Skeletal muscle tissue (tissue), 4 donors: ENCODE data around the gene COG8. TPM values are rescaled to one million over a fixed set of nuclear protein-coding genes. Genes with fewer than 3 reads are reported as not detected.

Experiments used
- H3K27ac ChIP-seq: one replicate; pipeline ENCODE4 v1.7.0; 2013; ENCODE audit warnings: mild to moderate bottlenecking, low read depth, low read length, inconsistent platforms
- H3K27me3 ChIP-seq, 3 donors: one replicate each; pipeline ENCODE4 v1.7.0; 2013; ENCODE audit warnings: low read length in 3 of 3; ENCODE audit not compliant: control insufficient read depth in 3 of 3, insufficient read depth in 3 of 3
- H3K36me3 ChIP-seq, 3 donors: one replicate each; pipeline ENCODE4 v1.7.0; 2013; ENCODE audit warnings: low read length in 3 of 3; ENCODE audit not compliant: control insufficient read depth in 3 of 3, insufficient read depth in 3 of 3
- H3K4me1 ChIP-seq, 3 donors: one replicate each; pipeline ENCODE4 v1.7.0; 2013; ENCODE audit warnings: low read length in 3 of 3, mild to moderate bottlenecking in 3 of 3; ENCODE audit not compliant: control insufficient read depth in 3 of 3, insufficient read depth in 3 of 3
- H3K4me3 ChIP-seq, 3 donors: one replicate each; pipeline ENCODE4 v1.7.0; 2013; ENCODE audit warnings: low read length in 3 of 3
- H3K9ac ChIP-seq, 3 donors: one replicate each; pipeline ENCODE4 v1.7.0; 2013; ENCODE audit warnings: low read length in 3 of 3, mild to moderate bottlenecking in 3 of 3, moderate library complexity in 2 of 3, low read depth in 1 of 3
- H3K9me3 ChIP-seq, 3 donors: one replicate each; pipeline ENCODE4 v1.7.0; 2013; ENCODE audit warnings: low read length in 3 of 3; ENCODE audit not compliant: control insufficient read depth in 3 of 3
- total RNA-seq: library from RNA; depleted of rRNA; stranded (reverse); fragments of >200 nt; gene quantifications from one replicate; pipeline ENCODE4 v1.2.3, GENCODE V29; 2014
- donor health status: Osteomylitis.

The COG8 gene
- total RNA-seq, 1 donor from 2014 or later, result 36.0 TPM

- H3K4me3 ChIP-seq, result no peak overlapping the region
- peaks cover 20 to 52% (median 44%) of the 10 kb centered on the region in 3 donors for H3K4me1 ChIP-seq
- no peak overlapping the region for H3K9ac ChIP-seq
- H3K27ac ChIP-seq, result no peak overlapping the region
- no peaks in the 10 kb centered on the region for H3K27me3 ChIP-seq
- peaks cover 65 to 70% (median 67%) of the 10 kb centered on the region in 3 donors for H3K36me3 ChIP-seq
- H3K9me3 ChIP-seq, result no peaks in the 10 kb centered on the region
These were observed 17.0 kb downstream of the COG8 start for GRCh38 chr16:69322343-69322742.

DNA sequence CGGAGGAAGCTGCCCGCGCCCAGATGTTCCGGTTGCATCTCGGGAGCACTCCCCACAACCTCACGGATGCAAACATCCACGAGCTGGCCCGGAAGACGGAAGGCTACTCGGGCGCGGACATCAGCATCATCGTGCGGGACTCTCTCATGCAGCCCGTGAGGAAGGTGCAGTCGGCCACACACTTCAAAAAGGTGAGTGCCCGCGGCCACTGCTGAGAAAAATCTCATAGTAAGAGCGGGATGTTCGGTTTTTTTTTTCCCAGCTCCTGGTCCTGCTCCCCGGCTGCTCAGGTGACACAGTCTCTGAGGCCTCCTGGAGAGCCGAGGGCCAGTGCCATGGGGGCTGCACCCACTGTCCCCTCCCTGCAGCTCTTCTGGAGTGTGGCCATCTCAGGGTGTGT lies 18.3 kb downstream of the COG8 start:
- Histone ChIP-seq H3K27me3 (no peaks in the 10 kb centered on the region), H3K27ac (no peak overlapping the region), H3K36me3 (peaks cover 75 to 80% (median 77%) of the 10 kb centered on the region in 3 donors), H3K9me3 (no peaks in the 10 kb centered on the region), H3K4me1 (peaks cover 8 to 49% (median 40%) of the 10 kb centered on the region in 3 donors), H3K4me3 (no peak overlapping the region), H3K9ac (no peak overlapping the region)

GRCh38 chr16:69320740-69321073 lies 18.7 kb downstream of the COG8 start:
- H3K9ac ChIP-seq, result no peak overlapping the region
- H3K9me3 ChIP-seq, result no peaks in the 10 kb centered on the region

GRCh38 chr16:69319826-69320739 lies 19.3 kb downstream of the COG8 start:
- no peaks in the 10 kb centered on the region for H3K9me3 ChIP-seq
- H3K36me3 ChIP-seq, result peaks cover 78 to 88% (median 81%) of the 10 kb centered on the region in 3 donors
- no peaks in the 10 kb centered on the region for H3K27me3 ChIP-seq
- peaks cover 2 to 45% (median 34%) of the 10 kb centered on the region in 3 donors for H3K4me1 ChIP-seq
- no peak overlapping the region for H3K4me3 ChIP-seq
- H3K9ac ChIP-seq, result no peak overlapping the region
- H3K27ac ChIP-seq, result no peak overlapping the region

More at GRCh38 chr16:69320740-69321073, 18.7 kb downstream of the COG8 start:
- H3K27ac ChIP-seq, result no peak overlapping the region
- peaks cover 4 to 49% (median 36%) of the 10 kb centered on the region in 3 donors for H3K4me1 ChIP-seq
- H3K36me3 ChIP-seq, result peaks cover 78 to 84% (median 79%) of the 10 kb centered on the region in 3 donors
- H3K4me3 ChIP-seq, result no peak overlapping the region
- no peaks in the 10 kb centered on the region for H3K27me3 ChIP-seq

DNA sequence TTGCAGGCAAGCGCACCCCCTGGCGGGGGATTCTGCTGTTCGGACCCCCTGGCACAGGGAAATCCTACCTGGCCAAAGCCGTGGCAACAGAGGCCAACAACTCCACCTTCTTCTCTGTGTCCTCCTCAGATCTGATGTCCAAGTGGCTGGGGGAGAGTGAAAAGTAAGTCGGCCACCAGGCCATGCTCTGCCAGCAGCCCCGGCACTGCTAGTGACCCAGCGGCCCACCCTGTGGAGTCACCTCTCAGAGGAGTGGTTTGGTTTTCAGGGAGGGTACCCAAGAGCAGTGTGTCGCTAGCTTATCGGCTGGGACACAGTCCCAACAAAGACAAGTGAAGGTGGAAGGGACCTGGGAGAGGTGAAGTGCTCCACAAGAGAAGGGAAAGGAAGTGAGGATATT lies 20.0 kb downstream of the COG8 start:
- Histone ChIP-seq H3K27me3 (no peaks in the 10 kb centered on the region), H3K36me3 (peaks cover 75 to 85% (median 81%) of the 10 kb centered on the region in 3 donors), H3K9ac (no peak overlapping the region), H3K9me3 (no peaks in the 10 kb centered on the region), H3K4me1 (peaks cover 2 to 39% (median 27%) of the 10 kb centered on the region in 3 donors), H3K4me3 (no peak overlapping the region), H3K27ac (no peak overlapping the region)

DNA sequence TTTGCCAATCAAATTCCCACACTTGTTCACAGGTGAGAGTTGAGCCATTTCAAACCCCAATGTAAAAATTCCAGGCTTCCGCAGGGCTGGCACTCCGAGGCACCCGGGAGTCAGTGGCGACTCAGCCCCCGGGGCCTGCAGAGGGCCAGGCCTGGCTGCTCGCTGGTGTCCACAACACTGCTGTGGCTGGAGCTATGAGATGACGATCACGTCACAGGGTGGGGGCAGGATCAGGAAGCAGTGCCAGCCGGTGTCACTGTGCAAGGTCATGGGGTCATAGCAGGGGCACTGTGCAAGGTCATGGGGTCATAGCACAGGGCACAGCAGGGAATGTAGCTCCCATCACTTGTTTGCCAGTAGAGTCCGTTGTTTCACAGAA lies 20.5 kb downstream of the COG8 start:
- no peak overlapping the region for H3K9ac ChIP-seq
- peaks cover 1 to 34% (median 23%) of the 10 kb centered on the region in 3 donors for H3K4me1 ChIP-seq
- H3K9me3 ChIP-seq, result no peaks in the 10 kb centered on the region
- peaks cover 75 to 85% (median 80%) of the 10 kb centered on the region in 3 donors for H3K36me3 ChIP-seq
- H3K4me3 ChIP-seq, result no peak overlapping the region
- H3K27me3 ChIP-seq, result no peaks in the 10 kb centered on the region
- no peak overlapping the region for H3K27ac ChIP-seq

DNA sequence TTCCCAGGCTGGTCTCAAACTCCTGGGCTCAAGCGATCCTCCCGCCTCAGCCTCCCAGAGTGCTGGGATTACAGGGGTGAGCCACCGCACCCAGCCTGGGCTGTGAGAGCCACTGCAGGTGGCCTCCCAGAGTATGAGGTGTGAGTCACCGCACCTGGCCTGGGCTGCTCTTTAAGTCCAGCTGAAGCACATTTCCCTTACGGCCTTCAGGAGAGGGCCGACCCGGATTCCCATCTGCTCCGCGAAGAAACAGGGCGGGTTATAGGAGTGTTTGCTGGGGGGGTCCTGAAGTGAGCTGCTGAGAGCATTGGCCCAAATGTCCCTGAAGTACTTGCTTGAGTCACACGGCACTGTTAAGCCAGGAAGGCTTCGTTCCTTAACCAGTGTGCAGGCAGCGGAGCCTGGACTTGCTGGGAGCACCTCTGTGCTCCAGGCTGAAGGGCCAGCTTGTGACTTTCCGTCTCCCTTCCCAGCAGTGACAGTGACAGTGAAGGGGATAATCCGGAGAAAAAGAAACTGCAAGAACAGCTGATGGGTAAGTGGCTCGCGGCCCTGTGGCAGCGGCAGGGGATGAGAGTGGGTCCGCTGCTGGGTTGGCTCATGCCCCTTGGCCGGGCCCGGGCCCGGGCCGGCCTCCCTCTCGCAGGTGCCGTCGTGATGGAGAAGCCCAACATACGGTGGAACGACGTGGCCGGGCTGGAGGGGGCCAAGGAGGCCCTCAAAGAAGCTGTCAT lies 21.0 kb downstream of the COG8 start:
- Histone ChIP-seq H3K4me3 (no peak overlapping the region), H3K9ac (no peak overlapping the region), H3K36me3 (peaks cover 71 to 81% (median 78%) of the 10 kb centered on the region in 3 donors), H3K27me3 (no peaks in the 10 kb centered on the region), H3K4me1 (peaks cover 0 to 29% (median 19%) of the 10 kb centered on the region in 3 donors), H3K27ac (no peak overlapping the region), H3K9me3 (no peaks in the 10 kb centered on the region)

DNA sequence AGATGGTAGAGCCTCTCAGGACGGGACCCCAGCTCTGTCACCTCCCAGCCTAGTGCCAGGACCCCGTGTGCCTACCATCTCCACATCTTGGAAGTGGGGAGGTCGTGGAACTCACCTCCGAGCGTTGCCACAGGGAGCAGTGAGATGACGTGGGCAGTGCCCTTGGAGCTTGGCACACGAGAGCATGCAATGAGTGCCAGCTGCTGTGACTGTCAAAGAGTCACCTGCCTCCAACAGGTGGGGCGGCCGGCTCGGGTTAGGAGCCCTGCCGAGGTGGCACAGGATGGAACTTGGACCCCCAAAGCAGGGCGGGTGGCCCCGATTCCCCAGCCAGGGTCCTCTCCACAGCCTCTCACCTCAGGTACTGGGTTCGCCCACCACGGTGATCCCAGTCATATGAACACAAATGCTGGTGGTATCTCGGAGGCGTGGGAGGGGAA lies 22.7 kb downstream of the COG8 start:
- peaks cover 58 to 64% (median 62%) of the 10 kb centered on the region in 3 donors for H3K36me3 ChIP-seq
- H3K4me1 ChIP-seq, result peaks cover 8 to 29% (median 21%) of the 10 kb centered on the region in 3 donors
- no peak overlapping the region for H3K4me3 ChIP-seq
- H3K9ac ChIP-seq, result peak overlapping the region in 1 of 3 donors; percentile 50
- H3K27ac ChIP-seq, result peak overlapping the region; percentile 56
- H3K9me3 ChIP-seq, result no peaks in the 10 kb centered on the region
- H3K27me3 ChIP-seq, result no peaks in the 10 kb centered on the region

DNA sequence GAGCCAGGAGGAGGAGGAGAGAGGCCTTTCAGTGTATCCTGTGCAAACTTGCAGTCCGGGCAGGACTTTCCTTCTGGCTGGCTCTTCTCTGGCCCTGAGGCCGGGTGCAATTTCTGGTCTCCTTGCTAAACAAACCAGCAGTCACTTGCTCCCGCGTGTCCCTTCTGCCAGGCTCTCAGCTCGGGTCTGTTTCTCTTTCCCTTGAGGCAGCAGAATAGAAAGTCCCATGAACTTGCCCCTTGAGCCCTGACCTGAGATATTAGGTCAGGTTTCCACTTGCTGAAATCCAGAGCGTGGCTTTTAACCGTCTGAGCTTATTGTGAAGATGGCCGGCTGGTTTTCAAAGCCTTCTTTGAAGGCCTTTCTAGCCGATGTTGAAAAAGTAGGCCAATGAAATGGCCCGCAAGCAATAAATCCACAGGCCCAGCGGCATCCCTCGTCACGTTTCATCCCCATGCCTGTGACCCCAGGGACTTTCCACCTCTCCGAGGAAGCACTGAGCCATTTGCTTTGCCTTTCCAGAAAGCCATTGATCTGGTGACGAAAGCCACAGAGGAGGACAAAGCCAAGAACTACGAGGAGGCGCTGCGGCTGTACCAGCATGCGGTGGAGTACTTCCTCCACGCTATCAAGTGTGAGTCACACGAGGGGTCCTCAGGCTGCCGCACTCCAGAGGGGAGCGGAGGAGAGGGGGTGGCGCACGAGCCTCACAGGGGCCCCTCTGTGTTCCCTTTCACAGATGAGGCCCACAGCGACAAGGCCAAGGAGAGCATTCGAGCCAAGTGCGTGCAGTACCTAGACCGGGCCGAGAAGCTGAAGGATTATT lies 23.7 kb downstream of the COG8 start:
- Histone ChIP-seq H3K36me3 (peaks cover 49 to 55% (median 53%) of the 10 kb centered on the region in 3 donors), H3K27ac (peak overlapping the region; percentile 56), H3K4me1 (peaks cover 10 to 29% (median 21%) of the 10 kb centered on the region in 3 donors), H3K4me3 (no peak overlapping the region), H3K9ac (peak overlapping the region in 1 of 3 donors; percentile 50), H3K9me3 (no peaks in the 10 kb centered on the region), H3K27me3 (no peaks in the 10 kb centered on the region)
